Smooth muscle cell (in vitro differentiated cells): Measurements from ENCODE around the gene TDRD12. TPM values are rescaled to one million over a fixed set of nuclear protein-coding genes. Genes with fewer than 3 reads are reported as not detected.
"Not testable (repeated sequence)": the region's sequence is repeated elsewhere in the genome, so short reads cannot be mapped to it uniquely, and the experiment has no call there.

Experiments used
- DNase-seq: peaks from one replicate; lab custom pipeline; 2025; ENCODE audit not compliant: unreplicated experiment; lab: John Stamatoyannopoulos, UW
- H2AFZ ChIP-seq: fragments of 200-600 bp; sonication (generic); 2 replicates; pipeline ENCODE4 v1.6.0; 2016; ENCODE audit warnings: antibody characterized with exemption, low read depth, mild to moderate bottlenecking
- H3F3A ChIP-seq: fragments of 200-600 bp; sonication (generic); 2 replicates; pipeline ENCODE4 v1.6.0; 2017; ENCODE audit warnings: antibody characterized with exemption, low read depth
- H3K27ac ChIP-seq: fragments of 200-600 bp; sonication (generic); 2 replicates; pipeline ENCODE4 v1.5.1; 2016; ENCODE audit warnings: low read depth, mild to moderate bottlenecking
- H3K27me3 ChIP-seq: fragments of 200-600 bp; sonication (generic); 2 replicates; pipeline ENCODE4 v1.6.1; 2016; ENCODE audit warnings: low read depth, mild to moderate bottlenecking
- H3K36me3 ChIP-seq: fragments of 200-600 bp; sonication (generic); 2 replicates; pipeline ENCODE4 v1.5.1; 2016; ENCODE audit warnings: low read depth
- H3K4me1 ChIP-seq: fragments of 200-600 bp; sonication (generic); 2 replicates; pipeline ENCODE4 v1.5.1; 2016; ENCODE audit warnings: low read depth
- H3K4me2 ChIP-seq: fragments of 200-600 bp; sonication (generic); 2 replicates; pipeline ENCODE4 v1.6.0; 2016; ENCODE audit warnings: mild to moderate bottlenecking
- H3K4me3 ChIP-seq: fragments of 200-600 bp; sonication (generic); 2 replicates; pipeline ENCODE4 v1.5.1; 2016; ENCODE audit warnings: mild to moderate bottlenecking
- H3K79me2 ChIP-seq: fragments of 200-600 bp; sonication (generic); 2 replicates; pipeline ENCODE4 v1.6.0; 2016; ENCODE audit warnings: low read depth, mild to moderate bottlenecking
- H3K9ac ChIP-seq: fragments of 200-600 bp; sonication (generic); 2 replicates; pipeline ENCODE4 v1.6.0; 2016; ENCODE audit warnings: low read depth
- H3K9me3 ChIP-seq: fragments of 200-600 bp; sonication (generic); replicated peaks from 2 replicates; pipeline ENCODE4 v1.5.1; 2016; ENCODE audit warnings: low read depth
- H4K20me1 ChIP-seq: fragments of 200-600 bp; sonication (generic); 2 replicates; pipeline ENCODE4 v1.6.0; 2016; ENCODE audit warnings: low read depth
- CTCF ChIP-seq: fragments of 200-600 bp; sonication (generic); IDR thresholded peaks from 2 replicates; pipeline ENCODE4 v1.5.1; 2017; ENCODE audit warnings: borderline replicate concordance, mild to moderate bottlenecking, antibody characterized with exemption; ENCODE audit not compliant: insufficient read depth, poor library complexity, severe bottlenecking
- WGBS: methylation state at CpG from one replicate; pipeline ENCODE4 v1.1.7; 2016; ENCODE audit warnings: low lambda C conversion rate; 5-methylcytosine and 5-hydroxymethylcytosine counted together
- polyA plus RNA-seq: library from polyadenylated mRNA; unstranded; fragments of >200 nt; fragmentation: Nextera tagmentation; extraction: Ambion mirVana; gene quantifications from 2 replicates; pipeline ENCODE4 v1.2.1, GENCODE V29; 2016
- total RNA-seq: library from RNA; depleted of rRNA; stranded (reverse); fragments of >200 nt; gene quantifications from 2 replicates; pipeline ENCODE4 v1.2.3, GENCODE V29; 2014

TDRD12 gene
- total and polyA plus RNA-seq, 2 experiments from 2014 or later = 0.05 to 1.1 TPM

GRCh38 chr19:32865326-32865725 lies 145.8 kb downstream of the TDRD12 start:
- Histone ChIP-seq H3K9ac (no peak overlapping the region), H2AFZ (no peak overlapping the region), H3K79me2 (no peaks in the 10 kb centered on the region), H3K4me1 (no peaks in the 10 kb centered on the region), H3K27me3 (no peaks in the 10 kb centered on the region), H3F3A (no peaks in the 10 kb centered on the region), H3K4me3 (no peak overlapping the region), H3K36me3 (no peaks in the 10 kb centered on the region), H3K4me2 (no peak overlapping the region), H3K27ac (no peak overlapping the region), H4K20me1 (no peaks in the 10 kb centered on the region), H3K9me3 (no peaks in the 10 kb centered on the region)
- DNase-seq = no peak
- WGBS = 88% methylated on average over 6 of the region's 6 CpGs
- no peak for TF ChIP-seq CTCF

- H3K9ac ChIP-seq = no peak overlapping the region
- no peak overlapping the region for H2AFZ ChIP-seq
- no peak overlapping the region for H3K4me2 ChIP-seq
- H3K27me3 ChIP-seq = no peaks in the 10 kb centered on the region
- H3K36me3 ChIP-seq = no peaks in the 10 kb centered on the region
- H3K4me1 ChIP-seq = no peaks in the 10 kb centered on the region
- no peaks in the 10 kb centered on the region for H3F3A ChIP-seq
- no peaks in the 10 kb centered on the region for H3K9me3 ChIP-seq
- no peak overlapping the region for H3K27ac ChIP-seq
- no peak for TF ChIP-seq CTCF
- H3K4me3 ChIP-seq = no peak overlapping the region
- no peaks in the 10 kb centered on the region for H3K79me2 ChIP-seq
- H4K20me1 ChIP-seq = no peaks in the 10 kb centered on the region
- no peak for DNase-seq
- 94% methylated on average over 7 of the region's 7 CpGs for WGBS
Measured at GRCh38 chr19:32866061-32866460, 146.5 kb downstream of the TDRD12 start.

- H3K79me2 ChIP-seq = no peaks in the 10 kb centered on the region
- no peak overlapping the region for H3K4me3 ChIP-seq
- H3K4me1 ChIP-seq = no peaks in the 10 kb centered on the region
- 89% methylated on average over 12 of the region's 12 CpGs for WGBS
- no peaks in the 10 kb centered on the region for H3K27me3 ChIP-seq
- TF ChIP-seq CTCF = no peak
- H3K9me3 ChIP-seq = no peaks in the 10 kb centered on the region
- DNase-seq = no peak
- no peak overlapping the region for H3K27ac ChIP-seq
- no peak overlapping the region for H3K4me2 ChIP-seq
- H3K9ac ChIP-seq = no peak overlapping the region
- H4K20me1 ChIP-seq = no peaks in the 10 kb centered on the region
- no peaks in the 10 kb centered on the region for H3F3A ChIP-seq
- H3K36me3 ChIP-seq = no peaks in the 10 kb centered on the region
- no peak overlapping the region for H2AFZ ChIP-seq
Measured at GRCh38 chr19:32866564-32867265, 147.1 kb downstream of the TDRD12 start.

GRCh38 chr19:32867436-32867835 lies 147.9 kb downstream of the TDRD12 start:
- H3K4me3 ChIP-seq, H3K27ac ChIP-seq, H3K4me1 ChIP-seq, DNase-seq, H3K27me3 ChIP-seq, H3F3A ChIP-seq, H3K9ac ChIP-seq, H3K9me3 ChIP-seq, H3K4me2 ChIP-seq, H4K20me1 ChIP-seq, H2AFZ ChIP-seq, H3K36me3 ChIP-seq, H3K79me2 ChIP-seq: not testable (repeated sequence)
- 94% methylated on average over 9 of the region's 9 CpGs for WGBS
